Lower lobe of right lung (tissue), 2 donors: ENCODE results near the gene B4GALT3. TPM values are rescaled to one million over a fixed set of nuclear protein-coding genes. Genes with fewer than 3 reads are reported as not detected.

Source experiments
- ATAC-seq, 2 donors: fragments of 200-7000 bp; cut with Tn5 transposase; one replicate each; pipeline ENCODE4 v1.9.1; 2020 to 2022; ENCODE audit warnings: mild to moderate bottlenecking in 2 of 2, moderate library complexity in 2 of 2
- DNase-seq: peaks from one replicate; pipeline ENCODE4 v3.0.0-alpha.2; 2020
- H3K27ac ChIP-seq: fragments of 200-600 bp; one replicate; pipeline ENCODE4 v1.8.0; 2022
- H3K27me3 ChIP-seq: fragments of 200-600 bp; one replicate; pipeline ENCODE4 v1.8.0; 2022; ENCODE audit warnings: low read depth
- H3K36me3 ChIP-seq: fragments of 200-600 bp; one replicate; pipeline ENCODE4 v1.8.0; 2022; ENCODE audit warnings: mild to moderate bottlenecking
- H3K4me1 ChIP-seq: fragments of 200-600 bp; one replicate; pipeline ENCODE4 v1.8.0; 2022
- H3K4me3 ChIP-seq: fragments of 200-600 bp; one replicate; pipeline ENCODE4 v1.8.0; 2022; ENCODE audit warnings: mild to moderate bottlenecking
- H3K9me3 ChIP-seq: fragments of 200-600 bp; one replicate; pipeline ENCODE4 v1.8.0; 2022
- intact Hi-C: fragments of 100-400 bp; cut with DNase I; formaldehyde crosslinking; loops from one replicate; pipeline ENCODE4 v1.11.0; 2022
- total RNA-seq: library from RNA; stranded (reverse); fragmentation: NEBNext Ultra II Directional; extraction: Animal tissue kit (Norgen Biotek cat#: 25700); gene quantifications from one replicate; pipeline ENCODE4 v1.2.1, GENCODE V29; 2021
- TF ChIP-seq, protein P1 (sequence below): fragments of 200-600 bp; IDR thresholded peaks from one replicate; pipeline ENCODE4 v1.8.0; 2022; ENCODE audit warnings: antibody characterized with exemption, mild to moderate bottlenecking
- donor health status: DM: no; HTN: yes; CAD: no; lungs with severe emphysema.

Gene B4GALT3
- total RNA-seq, 1 donor from 2014 or later, result 29.6 TPM

DNA sequence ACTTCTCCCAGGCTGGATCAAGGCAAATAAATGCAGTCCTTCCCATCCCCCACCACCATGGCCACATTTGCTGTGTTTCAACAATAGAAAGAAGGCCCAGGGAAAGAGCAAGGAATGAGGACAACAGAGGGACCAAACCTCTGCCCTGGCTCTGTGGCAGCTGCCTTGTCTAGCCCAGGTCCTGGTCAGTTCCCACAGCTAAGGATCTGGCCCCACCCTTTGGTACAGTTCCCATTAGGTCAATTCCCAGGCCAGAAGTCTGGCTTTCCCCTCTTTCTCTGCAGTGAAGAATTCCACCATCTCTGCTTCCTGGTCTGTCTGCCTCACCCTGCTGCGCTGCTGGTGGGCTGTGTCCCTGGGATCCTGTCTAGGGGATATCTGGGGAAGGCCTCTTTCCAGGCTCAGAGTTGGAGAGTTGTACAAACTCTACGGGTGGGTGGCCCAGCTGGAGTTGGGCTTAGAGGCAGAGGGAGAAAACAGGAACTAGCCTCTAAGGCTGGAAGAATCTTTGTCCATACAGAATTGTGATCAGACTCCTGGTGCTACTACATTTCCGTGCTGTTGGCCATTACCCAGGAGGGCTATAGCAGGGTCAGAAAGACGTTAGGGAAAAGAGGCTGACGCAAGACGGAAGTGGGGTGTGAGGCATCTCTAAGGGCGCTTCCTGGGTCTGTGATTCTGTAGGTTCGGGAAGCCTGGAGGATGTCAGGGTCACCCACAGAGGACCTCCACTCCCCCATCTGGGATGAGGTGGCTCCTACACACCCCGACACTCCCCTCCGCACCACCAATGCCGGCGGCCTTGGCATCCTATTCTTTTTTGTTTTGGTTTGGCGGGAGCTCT is 23.9 kb upstream of the B4GALT3 start:
- peak overlapping the region; percentile 93 for H3K27ac ChIP-seq
- H3K27me3 ChIP-seq, result no peaks in the 10 kb centered on the region
- no peaks in the 10 kb centered on the region for H3K9me3 ChIP-seq
- TF ChIP-seq, protein P1, sequence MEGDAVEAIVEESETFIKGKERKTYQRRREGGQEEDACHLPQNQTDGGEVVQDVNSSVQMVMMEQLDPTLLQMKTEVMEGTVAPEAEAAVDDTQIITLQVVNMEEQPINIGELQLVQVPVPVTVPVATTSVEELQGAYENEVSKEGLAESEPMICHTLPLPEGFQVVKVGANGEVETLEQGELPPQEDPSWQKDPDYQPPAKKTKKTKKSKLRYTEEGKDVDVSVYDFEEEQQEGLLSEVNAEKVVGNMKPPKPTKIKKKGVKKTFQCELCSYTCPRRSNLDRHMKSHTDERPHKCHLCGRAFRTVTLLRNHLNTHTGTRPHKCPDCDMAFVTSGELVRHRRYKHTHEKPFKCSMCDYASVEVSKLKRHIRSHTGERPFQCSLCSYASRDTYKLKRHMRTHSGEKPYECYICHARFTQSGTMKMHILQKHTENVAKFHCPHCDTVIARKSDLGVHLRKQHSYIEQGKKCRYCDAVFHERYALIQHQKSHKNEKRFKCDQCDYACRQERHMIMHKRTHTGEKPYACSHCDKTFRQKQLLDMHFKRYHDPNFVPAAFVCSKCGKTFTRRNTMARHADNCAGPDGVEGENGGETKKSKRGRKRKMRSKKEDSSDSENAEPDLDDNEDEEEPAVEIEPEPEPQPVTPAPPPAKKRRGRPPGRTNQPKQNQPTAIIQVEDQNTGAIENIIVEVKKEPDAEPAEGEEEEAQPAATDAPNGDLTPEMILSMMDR, result no peak
- peak overlapping the region; percentile 95 for H3K4me3 ChIP-seq
- DNase-seq (no peak), ATAC-seq (peak; percentile 35 to 48)
- H3K4me1 ChIP-seq, result peaks cover 94% of the 10 kb centered on the region
- peaks cover 28% of the 10 kb centered on the region for H3K36me3 ChIP-seq
- intact Hi-C loops, result no loop called here

DNA sequence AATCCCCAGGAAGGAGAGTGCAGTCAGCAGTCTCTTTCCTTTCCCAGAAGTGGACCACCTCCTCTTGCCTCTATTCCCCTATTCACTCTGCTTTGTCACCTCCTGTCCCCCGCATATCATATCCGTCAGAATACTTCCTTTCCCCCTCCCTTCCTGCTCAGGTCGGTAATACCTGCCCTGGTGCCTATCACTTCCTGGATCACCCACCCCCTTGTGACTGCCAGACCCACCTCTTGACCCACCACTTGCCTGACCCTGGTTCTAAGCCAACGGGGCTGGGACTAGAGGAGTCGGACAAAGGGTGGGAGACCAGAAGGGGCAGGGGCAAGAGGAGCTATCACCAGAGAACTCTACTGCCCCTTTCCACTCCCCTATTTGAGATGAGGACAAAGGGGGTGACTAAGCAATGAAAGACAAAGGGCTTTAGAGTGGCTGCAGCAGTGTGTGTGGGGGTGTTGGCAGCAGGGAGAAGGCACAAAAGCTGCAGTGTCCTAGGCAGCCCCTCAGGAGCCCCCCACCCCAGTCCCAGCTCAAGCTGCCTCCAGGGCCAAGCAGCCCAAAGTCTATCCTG is 23.2 kb upstream of the B4GALT3 start:
- Histone ChIP-seq H3K27me3 (no peaks in the 10 kb centered on the region), H3K4me3 (peak overlapping the region; percentile 95), H3K36me3 (peaks cover 21% of the 10 kb centered on the region), H3K27ac (peak overlapping the region; percentile 93), H3K4me1 (peaks cover 92% of the 10 kb centered on the region), H3K9me3 (no peaks in the 10 kb centered on the region)
- DNase-seq (no peak), ATAC-seq (no peak)
- intact Hi-C loops, result no loop called here
- TF ChIP-seq, protein P1, result no peak

DNA sequence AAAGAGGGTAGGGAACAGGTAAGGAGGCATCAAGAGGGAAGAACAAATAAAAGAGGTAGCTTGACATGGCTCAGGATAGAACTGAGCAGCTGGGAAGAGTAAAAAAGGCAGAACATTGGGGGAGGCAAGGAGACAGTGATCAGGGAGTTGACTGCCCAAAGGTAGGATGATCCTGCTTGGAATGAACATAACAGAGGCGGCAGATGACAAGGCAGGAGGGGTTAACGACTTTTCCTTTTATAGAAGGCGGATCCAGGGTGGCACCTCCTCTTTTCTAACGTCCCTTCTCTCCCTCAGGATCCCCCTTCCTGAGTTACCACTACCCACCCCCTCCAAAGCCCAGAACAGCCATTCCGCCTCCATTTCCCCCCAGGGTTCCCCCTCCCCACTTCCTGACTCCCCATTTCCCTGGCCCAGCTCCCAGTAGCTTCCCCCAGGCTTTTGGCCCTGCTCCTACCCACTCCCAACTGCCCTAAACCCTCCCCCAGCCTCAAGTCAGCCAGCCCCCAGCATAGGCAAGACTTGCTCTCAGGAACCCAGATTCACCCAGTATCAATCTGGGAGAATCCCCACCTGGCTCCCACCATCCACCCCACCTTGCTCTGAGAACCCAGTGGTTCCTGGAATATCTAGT is 22.3 kb upstream of the B4GALT3 start:
- TF ChIP-seq, protein P1, result no peak
- Histone ChIP-seq H3K9me3 (no peaks in the 10 kb centered on the region), H3K27me3 (no peaks in the 10 kb centered on the region), H3K27ac (peak overlapping the region; percentile 93), H3K4me1 (peaks cover 91% of the 10 kb centered on the region), H3K36me3 (peaks cover 13% of the 10 kb centered on the region), H3K4me3 (no peak overlapping the region)
- DNase-seq (no peak), ATAC-seq (no peak)
- intact Hi-C loops, result no loop called here

DNA sequence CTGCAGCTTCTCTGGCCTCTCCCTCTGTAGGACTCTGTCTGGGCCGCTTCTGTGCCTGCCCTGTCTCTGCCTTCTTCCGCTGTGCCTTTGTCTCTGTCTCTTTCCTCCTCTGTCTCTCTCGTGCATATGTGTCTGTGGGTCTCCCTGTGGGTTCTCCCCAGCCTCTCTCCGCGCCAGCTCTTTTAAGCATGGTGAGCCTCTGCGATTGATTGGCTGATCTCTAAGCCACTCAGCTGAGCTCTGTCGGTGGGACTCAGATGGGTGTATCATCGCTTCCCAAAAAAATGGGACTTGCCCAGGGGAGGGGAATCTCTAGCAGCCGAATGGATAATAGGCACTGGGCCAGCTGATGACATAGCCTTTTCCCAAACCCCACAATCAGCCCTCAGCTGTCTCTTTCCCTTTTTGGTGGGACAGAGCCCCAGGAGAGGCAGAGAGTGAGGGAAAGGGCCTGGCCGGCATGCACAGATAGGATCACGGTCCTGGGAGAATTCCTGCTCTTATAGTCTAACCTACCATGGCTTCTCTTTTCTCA is 21.7 kb upstream of the B4GALT3 start, which contains the start of gene ADAMTS4:
Gene ADAMTS4 (minus strand): TSS at position 158 of the 535 bp plus-strand sequence. CDS start 427 bp downstream, outside the sequence.
- no peak for DNase-seq
- peaks cover 7% of the 10 kb centered on the region for H3K36me3 ChIP-seq
- TF ChIP-seq, protein P1, result no peak
- H3K4me3 ChIP-seq, result peak within 1 kb of the TSS; percentile 40
- ATAC-seq, result no peak
- intact Hi-C loops, result no loop called here
- peak within 1 kb of the TSS; percentile 93 for H3K27ac ChIP-seq
- peaks cover 91% of the 10 kb centered on the region for H3K4me1 ChIP-seq
- H3K27me3 ChIP-seq, result no peaks in the 10 kb centered on the region
- no peaks in the 10 kb centered on the region for H3K9me3 ChIP-seq

DNA sequence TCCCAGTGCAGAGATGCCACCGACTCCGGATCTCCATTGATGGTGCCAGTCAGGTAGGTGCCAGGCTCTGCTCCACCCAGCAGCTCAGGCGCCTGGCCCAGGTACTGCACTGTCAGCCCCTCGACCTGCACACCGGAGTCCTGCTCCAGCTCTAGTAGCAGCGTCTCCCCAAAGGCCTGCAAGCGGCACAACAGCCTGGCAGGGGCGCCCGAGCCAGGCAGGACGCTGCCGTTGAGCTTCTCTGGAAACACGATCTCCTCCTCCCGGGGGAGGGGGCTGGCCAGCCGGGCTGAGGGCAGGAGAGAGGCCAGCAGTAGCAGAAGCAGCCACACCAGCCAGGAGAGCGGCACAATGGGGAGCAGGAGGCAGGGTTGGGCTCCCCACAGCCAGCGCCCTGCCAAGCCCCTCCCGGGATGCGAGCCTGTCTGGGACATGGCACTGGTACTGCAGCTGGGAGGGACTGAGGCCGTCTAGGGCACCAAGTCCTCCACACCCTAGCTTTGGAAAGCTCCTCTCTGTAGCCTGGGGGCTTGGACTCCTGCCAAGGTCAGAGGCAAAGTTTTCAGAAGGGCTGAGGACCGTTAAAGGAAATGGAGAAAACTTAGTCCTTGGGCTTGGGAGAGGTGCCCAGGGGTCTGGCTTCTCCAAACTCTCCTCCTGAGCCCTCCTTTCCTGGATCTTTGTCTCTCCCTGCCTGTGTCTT is 21.0 kb upstream of the B4GALT3 start:
- peaks cover under 1% of the 10 kb centered on the region for H3K36me3 ChIP-seq
- DNase-seq, result no peak
- H3K9me3 ChIP-seq, result no peaks in the 10 kb centered on the region
- intact Hi-C loops, result no loop called here
- TF ChIP-seq, protein P1, result no peak
- peak overlapping the region; percentile 40 for H3K4me3 ChIP-seq
- peak overlapping the region; percentile 93 for H3K27ac ChIP-seq
- H3K4me1 ChIP-seq, result peaks cover 88% of the 10 kb centered on the region
- ATAC-seq, result no peak
- no peaks in the 10 kb centered on the region for H3K27me3 ChIP-seq
